NCI-H1436 treated with DMSO at 0.1 percent for 48 hours (cell line): Measurements from ENCODE around the gene CAPN1.
"Not testable (repeated sequence)": the region's sequence is repeated elsewhere in the genome, so short reads cannot be mapped to it uniquely, and the experiment has no call there.

Source experiments
- DNase-seq: peaks from one replicate; lab custom pipeline; 2025; lab: John Stamatoyannopoulos, UW

Gene CAPN1

DNA sequence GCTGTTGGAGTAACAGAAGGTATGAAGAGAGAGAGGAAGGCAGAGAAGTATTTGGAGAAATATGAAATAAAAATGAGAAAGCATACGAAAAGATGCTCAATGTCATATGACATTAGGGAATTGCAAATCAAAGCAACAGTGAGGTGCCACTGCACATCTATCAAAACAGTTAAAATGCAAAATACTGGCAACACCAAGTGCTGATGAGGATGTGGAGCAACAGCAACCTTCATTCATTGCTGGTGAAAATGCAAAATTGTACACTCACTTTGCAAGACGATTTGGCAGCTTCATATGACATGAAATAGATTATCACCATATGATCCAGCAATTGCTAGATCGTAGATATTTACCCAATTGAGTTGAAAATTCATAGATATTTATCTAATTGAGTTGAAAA is 21.1 kb upstream of the CAPN1 start:
- no peak for DNase-seq

DNA sequence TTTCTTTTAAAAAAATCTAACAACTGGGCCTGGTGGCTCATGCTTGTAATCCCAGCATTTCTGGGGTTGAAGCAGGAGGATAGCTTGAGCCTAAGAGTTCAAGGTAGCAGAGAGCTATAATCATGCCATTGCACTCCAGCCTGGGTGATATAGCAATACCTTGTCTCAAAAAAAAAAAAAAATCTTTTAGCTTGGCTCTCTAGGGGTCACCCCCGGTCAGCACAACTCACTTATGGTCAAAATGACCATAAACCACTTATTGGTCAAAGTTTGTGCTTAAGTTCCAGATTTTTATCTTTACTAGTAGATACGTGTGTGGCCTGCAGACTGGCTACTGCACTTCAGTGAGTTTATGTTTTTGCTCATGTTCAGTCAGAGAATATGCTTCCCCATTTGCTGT is 18.0 kb upstream of the CAPN1 start:
- DNase-seq = no peak

DNA sequence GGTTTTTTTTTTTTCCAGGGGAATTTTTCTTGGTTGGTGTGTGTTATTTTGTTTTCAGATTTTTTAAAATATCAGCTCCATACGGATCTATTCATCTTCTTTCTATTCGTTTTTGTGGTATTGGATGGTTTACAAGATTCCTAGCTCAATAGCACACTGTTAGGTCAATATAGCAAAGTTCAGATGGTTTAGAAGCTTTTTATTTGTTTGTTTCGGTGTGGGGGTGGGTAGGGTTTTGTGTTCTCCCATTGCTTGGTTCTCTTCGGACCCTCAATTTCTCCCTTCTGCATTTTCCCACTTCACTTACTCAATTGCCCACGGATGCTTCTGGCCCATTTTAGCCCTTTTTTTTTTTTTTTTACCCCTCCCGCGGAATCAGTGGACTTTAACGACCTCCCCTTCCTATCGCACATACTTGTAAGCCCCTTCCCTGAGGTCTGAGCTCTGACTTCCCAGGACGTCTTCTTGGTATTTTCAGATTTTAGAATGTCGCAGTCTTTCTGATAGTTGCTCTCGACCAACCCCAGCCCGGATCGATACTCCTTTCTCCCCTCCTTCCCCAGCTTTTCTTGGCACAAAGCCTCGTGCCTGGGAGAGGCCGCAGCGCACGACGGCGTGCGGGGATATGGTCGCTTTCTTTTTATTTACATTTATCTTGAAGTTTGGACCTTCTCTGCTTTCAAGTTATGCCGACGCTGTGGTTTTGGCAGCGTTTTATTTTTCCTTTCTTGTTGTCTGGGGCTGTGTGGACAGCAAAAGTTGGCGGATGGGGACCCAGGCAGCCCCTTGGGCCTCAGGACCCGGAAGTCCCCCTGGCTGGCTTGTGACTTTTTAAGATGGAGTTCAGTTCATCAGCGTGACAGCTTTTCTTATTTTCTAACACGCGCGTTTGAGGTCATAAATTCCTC is 16.1 kb upstream of the CAPN1 start:
- DNase-seq = no peak

DNA sequence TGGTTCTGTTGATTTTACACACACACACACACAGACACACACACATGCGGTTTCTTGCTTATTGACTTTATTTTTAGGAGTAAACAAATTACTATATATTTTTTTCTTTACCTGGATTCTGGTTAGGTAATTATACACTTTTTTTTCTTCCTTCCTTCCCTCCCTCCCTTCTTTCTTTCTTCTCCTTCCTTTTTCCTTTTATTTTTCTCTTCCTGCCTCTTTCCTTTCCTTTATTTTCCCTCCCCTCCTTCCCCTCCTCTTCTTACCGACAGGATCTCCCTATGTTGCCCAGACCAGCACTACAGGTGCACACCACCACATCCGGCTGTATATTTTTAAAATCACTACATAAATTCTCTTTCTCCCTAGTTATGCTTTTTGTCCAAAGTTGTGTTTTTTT is 14.8 kb upstream of the CAPN1 start:
- no peak for DNase-seq

DNA sequence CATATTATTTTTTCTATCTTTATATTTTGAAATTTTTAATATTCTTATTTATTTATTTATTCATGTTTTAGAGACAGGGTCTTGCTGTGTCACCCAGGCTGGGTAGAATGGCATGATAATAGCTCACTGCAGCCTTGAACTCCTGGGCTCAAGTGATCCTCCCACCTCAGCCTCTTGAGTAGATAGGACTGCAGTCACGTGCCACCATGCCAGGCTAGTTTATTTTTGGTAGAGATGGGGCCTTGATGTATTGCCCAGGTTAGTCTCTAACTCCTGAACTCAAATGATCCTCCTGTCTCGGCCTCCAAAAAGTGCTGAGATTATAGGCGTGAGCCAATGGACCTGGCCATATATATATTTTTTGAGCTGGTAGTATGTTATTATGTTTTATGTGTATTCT is 14.1 kb upstream of the CAPN1 start:
- DNase-seq = no peak

DNA sequence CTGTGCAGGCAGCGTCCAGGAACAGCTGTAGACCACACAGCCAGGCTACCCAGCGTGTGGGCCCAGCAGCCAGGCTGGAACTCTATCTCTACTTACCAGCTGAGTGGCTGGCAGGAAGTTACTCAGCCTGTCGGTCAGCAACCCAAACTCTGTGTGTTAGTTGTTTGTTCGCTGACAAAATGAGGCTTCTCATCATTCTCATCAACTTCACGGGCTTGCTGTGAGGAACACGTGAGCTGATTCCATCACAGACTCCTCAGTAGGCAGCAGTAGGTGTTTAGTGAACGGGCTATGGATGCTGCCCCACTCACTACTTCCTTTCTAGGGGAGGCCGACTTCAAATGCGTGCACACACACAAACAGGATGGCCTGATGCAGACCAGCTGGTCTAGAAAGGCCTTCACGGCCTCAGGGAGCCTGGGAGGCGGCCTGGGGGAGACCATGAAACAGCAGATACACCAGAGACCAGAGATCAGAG is 12.5 kb upstream of the CAPN1 start:
- DNase-seq = no peak

DNA sequence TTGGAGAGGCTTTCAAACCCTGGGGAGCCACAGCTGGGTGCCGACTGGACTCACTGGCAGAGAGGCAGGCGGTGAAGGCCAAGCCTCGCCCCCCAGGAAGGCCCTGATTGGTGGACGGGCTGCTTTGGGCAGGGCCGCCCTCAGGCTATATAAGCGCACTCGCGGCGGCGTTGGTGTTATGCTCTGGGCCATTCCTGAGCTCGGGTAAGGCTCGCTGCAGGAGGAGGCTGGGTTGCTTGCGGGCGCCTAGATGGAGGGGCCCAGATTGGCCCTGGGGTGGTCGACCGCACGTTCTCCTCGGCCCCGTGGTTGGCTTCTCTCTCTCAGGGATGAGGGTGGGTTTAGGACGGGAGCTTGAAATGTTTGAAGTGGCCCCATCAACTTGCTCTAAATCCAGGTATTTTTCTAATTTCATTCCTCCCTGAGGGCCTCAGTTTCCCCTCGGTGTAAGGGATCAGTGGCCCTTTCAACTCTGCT is 11.6 kb upstream of the CAPN1 start, which contains the start of gene SPDYC:
TSS of gene SPDYC (plus strand) at position 176 of the 477 bp plus-strand sequence. CDS start 1,125 bp downstream, outside the sequence.
- DNase-seq = no peak

DNA sequence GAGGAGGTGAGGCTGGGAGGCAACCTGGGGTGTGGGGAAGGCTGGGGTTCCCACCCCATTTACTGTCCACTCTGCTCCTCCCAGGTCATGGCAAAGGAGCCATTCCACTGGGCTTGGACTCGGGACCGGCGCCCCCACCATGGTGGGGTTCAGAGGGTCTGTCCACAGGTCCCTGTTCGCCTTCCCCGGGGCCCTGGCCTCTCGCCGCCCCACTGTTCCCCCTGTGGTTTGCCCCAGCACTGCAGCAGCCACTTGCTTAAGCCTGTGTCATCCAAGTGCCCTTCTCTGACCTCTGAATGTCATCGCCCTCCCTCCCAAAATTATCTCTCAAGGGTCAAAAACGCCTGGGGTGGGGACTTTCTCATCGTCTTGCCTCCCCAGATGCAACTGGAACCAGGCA is 9.1 kb upstream of the CAPN1 start:
- DNase-seq = no peak

DNA sequence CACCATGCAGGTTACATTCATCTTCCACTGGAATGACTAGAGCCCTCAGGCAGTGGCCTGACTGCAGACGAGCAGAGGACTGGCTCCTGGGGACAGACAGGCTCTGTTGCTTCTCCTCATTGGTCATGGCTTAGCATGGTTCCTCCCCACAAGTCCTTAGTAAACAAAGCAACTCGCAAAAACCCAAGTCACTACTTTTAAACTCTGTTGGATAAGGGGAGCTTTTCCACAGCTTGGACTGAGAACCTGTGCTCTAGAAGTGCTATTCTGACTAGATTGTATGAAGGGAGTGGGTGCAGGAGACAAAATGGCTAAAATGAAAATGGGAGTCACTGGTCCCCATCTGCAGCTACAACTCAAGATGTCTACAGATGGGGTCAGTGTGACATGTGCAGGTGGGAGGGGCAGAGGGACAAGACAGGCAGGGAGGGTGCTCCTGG is 7.1 kb upstream of the CAPN1 start:
- DNase-seq = not testable (repeated sequence)

DNA sequence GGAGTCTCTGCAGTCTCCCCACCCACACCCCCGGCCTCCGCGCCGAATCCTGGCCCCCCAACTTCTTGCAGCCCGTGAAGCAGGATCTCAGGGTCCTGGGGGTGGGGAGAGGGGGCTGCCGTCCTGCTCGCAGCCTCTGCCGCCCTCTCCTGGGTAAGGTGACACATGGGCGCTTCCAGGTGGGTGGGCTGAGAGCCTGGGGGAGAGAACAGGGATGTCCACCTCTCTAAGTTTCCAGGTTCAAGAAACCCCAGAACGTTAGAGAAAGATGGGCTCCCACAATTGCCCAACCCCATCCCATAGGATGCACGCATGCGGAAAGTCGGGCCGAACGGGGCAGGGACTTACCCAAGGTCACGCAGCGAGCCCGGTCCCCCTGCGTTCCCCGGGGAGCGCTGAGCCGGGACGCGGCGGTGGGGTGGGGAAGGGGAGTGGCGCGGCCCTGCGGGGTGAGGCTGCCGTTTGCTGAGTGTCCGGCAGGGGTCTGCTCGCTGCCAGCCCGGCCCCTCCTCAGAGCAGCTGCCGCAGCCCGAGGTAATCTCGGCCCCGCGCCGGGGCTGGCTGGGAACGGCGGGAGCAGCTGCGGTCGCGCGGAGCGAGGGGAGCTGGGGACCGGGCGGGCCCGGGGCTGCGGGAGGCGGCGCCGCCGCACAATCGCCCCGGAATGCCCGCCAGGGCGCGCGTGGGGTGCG is 705 bp upstream of the CAPN1 start:
- peak; percentile 7 for DNase-seq

DNA sequence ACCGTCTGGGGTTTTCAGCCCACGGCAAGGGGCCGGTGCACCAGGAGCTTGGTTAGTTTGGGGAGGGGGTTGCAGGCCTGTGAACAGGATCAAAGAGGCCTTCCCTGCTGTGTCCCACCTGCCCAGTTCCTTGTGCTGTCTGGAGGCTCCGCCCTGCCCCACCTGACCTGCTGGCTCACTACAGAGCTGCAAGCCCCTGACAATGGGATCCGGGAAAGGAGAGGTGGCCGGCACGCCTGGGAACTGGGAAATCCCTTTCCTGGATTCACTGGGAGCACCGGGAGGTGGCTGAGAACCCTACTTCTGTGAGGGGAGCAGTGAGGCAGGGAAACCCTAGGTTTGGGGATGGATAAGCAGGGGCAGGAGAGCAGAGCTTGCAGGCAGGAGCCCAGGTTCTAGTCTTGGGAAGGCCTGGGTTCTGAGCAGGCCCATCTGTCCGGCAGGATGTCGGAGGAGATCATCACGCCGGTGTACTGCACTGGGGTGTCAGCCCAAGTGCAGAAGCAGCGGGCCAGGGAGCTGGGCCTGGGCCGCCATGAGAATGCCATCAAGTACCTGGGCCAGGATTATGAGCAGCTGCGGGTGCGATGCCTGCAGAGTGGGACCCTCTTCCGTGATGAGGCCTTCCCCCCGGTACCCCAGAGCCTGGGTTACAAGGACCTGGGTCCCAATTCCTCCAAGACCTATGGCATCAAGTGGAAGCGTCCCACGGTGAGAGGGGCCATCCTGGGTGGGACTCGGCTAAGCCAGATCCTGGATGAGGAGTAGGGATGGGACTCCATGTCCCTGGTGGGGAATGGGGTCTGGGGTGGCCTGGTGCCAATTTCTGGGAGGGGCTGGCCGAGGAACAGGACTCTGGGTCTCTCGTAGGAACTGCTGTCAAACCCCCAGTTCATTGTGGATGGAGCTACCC is 786 bp downstream of the CAPN1 start:
- no peak for DNase-seq

DNA sequence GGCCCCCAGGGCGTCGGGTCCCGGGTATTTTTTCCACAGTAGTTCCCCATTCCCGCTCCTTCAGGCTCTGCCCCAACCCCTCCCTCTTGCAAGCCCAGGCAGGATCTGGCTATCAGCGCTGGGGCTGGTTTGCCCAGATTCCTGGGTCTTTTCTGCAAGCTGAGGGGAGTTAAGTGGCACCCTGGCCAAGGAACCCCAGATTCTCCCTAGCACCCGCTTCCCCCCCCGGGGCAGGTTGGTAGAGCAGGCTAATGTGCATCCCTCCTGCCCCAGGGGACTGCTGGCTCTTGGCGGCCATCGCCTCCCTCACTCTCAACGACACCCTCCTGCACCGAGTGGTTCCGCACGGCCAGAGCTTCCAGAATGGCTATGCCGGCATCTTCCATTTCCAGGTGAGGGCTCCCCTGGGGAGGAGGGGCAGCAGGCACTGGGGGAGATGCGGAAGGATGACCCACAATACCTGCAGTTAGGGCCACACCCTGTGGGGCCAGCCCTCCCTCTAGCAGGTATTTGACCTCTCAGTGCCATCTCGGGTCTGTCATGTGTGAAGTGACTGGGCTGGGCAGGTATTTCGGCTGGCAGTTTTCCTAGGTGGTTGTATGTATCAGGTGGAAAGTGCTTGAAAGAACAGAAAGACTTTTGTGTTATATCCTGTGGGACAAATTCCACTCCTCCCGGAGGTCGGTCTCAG is 1.6 kb downstream of the CAPN1 start:
- no peak for DNase-seq

DNA sequence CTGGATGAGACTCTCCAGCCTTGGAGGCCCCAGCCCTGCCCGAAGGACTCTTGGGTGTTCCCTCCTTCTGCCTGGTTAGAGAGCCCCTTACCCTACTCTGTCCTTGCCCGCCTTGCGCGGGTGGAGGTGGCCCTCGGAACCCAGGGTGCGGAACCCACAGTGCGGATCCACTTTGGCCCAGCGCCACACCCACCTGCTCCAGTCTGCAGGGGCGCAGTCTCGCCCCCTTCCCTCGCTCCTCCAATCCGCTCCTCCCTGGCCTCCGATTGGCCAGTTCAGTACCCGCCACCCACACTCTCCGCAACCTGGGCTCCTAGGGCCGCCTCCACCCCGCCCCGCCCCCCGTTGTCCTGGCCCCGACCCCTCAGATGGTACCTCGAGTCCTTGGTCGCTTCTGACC is 2.4 kb downstream of the CAPN1 start:
- no peak for DNase-seq

DNA sequence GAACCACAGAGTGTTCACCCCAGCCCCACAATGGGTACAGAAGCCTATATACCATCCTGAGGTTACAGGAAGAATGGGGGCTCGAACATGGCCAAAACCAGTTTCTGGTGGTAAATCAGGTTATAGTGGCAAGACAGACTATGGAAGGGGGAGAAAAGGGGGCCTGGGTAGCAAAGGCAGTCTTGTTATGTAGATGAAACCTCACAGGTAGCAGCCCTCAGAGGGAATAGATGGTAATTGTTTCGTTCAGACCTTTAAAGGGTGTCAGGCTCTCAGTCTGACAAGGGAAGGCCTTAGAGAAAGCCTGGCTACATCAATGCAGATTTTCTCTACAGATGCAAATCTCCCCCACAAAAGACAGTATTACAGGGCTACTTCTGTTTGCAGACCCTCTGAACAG is 3.4 kb downstream of the CAPN1 start:
- DNase-seq = no peak

DNA sequence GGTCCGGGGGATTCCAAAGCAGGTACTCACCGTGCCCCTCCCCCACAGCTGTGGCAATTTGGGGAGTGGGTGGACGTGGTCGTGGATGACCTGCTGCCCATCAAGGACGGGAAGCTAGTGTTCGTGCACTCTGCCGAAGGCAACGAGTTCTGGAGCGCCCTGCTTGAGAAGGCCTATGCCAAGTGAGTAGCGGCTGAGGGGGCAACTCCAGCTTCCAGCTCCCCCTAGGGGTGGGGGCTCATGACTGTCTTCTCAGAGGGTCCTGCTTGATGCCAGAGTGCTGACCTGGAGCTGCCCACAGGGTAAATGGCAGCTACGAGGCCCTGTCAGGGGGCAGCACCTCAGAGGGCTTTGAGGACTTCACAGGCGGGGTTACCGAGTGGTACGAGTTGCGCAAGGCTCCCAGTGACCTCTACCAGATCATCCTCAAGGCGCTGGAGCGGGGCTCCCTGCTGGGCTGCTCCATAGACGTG is 4.2 kb downstream of the CAPN1 start:
- no peak for DNase-seq

DNA sequence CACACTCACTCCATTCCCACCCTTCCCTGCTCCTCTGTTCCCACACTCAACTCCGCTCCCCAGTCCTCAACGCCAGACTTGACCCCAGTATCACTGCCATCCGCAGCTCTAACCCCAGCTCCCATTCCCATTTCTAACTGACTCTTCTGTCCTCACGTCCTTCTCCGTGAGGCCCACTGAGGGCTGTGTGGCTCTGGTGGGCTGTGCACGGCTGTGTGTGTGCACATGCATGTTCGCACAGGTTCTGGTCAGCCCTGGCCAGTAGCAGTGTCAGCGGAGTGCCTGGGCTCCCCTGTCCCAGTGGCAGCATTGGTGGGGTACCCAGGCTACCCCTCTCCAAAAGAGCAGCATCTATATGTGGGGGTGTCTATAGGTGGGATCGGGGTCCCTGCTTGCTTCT is 5.0 kb downstream of the CAPN1 start:
- no peak for DNase-seq

DNA sequence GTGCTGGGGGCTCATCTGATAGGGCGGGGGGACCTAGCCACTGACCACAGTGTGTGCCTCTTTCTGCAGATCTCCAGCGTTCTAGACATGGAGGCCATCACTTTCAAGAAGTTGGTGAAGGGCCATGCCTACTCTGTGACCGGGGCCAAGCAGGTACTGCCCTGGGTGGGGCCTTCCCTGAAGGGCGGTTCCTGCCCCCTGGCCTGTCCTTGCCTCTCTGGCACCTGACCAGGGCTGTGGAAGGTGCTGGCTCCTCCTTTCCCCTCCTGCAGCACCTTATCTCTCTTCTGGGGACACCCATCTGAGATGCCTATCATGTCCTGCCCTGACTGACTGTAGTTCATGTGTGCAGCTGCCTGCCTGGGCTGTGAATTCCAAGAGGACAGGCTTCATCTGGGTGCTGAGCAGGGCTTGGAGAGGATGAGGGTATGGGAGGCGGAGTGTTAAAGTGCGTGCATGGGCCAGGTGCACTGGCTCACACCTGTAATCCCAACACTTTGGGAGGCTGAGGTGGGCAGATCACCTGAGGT is 5.5 kb downstream of the CAPN1 start:
- DNase-seq = no peak

DNA sequence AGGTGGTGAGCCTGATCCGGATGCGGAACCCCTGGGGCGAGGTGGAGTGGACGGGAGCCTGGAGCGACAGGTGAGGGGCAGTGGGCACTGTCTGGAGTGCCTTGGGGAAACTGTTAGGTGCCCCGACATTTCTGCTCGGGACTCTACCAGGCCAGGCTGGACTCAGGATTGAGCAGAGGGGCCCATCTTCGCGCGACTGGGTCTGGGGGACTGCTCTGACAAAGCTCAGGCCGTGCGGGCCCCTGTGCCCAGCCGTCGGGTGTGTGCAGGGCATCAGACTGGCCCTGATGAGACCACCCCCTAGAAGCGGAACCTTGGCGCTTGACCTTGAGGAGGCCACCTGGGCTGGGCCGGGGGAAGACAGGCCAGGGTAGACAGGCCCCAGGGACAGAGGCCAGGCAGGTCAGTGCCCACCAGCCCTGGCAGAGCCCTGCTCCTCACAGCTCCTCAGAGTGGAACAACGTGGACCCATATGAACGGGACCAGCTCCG is 6.3 kb downstream of the CAPN1 start:
- DNase-seq = no peak

DNA sequence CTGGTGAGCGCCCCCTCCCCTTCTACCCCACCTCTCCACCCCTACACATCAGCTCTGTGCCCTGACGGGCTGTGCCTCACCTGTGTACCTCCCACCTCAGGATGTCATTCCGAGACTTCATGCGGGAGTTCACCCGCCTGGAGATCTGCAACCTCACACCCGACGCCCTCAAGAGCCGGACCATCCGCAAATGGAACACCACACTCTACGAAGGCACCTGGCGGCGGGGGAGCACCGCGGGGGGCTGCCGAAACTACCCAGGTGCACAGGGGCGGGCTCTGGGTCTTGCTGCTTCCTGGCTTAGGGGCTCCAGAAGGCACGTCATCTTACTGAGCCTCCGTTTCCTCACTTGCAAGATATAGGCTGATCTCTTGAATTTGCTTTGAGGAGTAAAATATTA is 6.8 kb downstream of the CAPN1 start:
- DNase-seq = no peak

DNA sequence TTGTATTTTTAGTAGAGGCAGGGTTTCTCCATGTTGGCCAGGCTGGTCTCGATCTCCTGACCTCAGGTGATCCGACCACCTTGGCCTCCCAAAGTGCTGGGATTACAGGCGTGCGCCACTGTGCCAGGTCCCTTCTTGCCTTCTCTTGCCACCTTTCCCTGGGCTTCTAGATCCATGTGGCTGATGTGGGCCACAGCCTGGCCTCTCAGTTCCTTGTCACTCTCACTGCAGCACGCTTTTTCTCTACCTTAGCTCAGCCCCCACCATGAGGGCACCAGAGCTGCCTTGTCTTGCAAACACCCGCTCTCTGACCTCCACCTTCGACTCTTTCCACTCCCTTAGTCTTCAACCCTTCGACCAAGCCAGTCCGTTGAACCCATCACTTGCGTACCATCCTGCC is 7.5 kb downstream of the CAPN1 start:
- no peak for DNase-seq

DNA sequence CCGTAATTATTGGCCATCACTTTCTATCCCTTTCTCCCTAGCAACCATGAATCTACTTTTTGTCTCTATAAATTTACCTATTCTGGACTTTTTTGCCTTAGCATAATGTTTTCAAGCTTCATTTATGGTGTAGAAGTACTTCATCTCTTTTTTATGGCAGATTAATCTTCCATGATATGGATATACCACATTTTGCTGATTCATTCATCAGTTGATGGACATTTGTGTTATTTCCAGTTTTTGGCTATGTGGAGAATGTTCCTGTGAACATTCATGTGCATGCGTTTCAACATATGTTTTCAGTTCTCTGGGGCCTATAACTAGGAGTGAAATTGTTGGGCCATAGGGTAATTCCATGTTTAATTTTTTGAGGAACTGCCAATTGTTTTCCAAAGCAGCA is 12.8 kb downstream of the CAPN1 start:
- no peak for DNase-seq
